ENCODE data around the gene C9orf78. TPM values are rescaled to one million over a fixed set of nuclear protein-coding genes. Genes with fewer than 3 reads are reported as not detected.

C9orf78 gene
- total and polyA plus RNA-seq, 4 donors = 31.1 to 84.2 (median 50.9) TPM

GRCh38 chr9:129810116-129810515 is 25.0 kb downstream of the C9orf78 start:
- Histone ChIP-seq H3K9ac (ENCODE audit: low read depth in 1 of 2, low read length in 2 of 2) (no peak overlapping the region), H3K27me3 (ENCODE audit: control insufficient read depth in 4 of 4, insufficient read depth in 4 of 4, low read length in 3 of 4) (no peaks in the 10 kb centered on the region), H3K4me1 (ENCODE audit: control insufficient read depth in 4 of 4, insufficient read depth in 4 of 4, low read length in 3 of 4) (peaks cover 7 to 22% (median 12%) of the 10 kb centered on the region in 4 donors), H3K27ac (ENCODE audit: low read depth in 1 of 2, low read length in 2 of 2) (peak overlapping the region; percentile 76 to 79), H3K9me3 (ENCODE audit: control insufficient read depth in 4 of 4, low read length in 3 of 4) (no peaks in the 10 kb centered on the region), H3K4me3 (ENCODE audit: low read depth in 1 of 3, low read length in 3 of 3) (no peak overlapping the region), H3K36me3 (ENCODE audit: control insufficient read depth in 4 of 4, insufficient read depth in 3 of 4, low read depth in 1 of 4, low read length in 3 of 4) (peaks cover 5 to 16% (median 9%) of the 10 kb centered on the region in 4 donors)
- WGBS = 92% methylated on average over 11 of the region's 11 CpGs
- DNase-seq (ENCODE audit: low spot score) = no peak
- TF ChIP-seq CTCF (IDR thresholded peaks at IDR 0.05; ENCODE audit: low read depth, low read length, missing input control) (no peak), SP1 (IDR thresholded peaks at IDR 0.05) (no peak), HNF4A (conservative IDR thresholded peaks at IDR 0.05) (no peak), JUND (IDR thresholded peaks at IDR 0.05) (no peak), MAX (IDR thresholded peaks at IDR 0.05) (no peak), FOXA2 (IDR thresholded peaks at IDR 0.05) (no peak), ZBTB33 (IDR thresholded peaks at IDR 0.05) (no peak), RXRA (IDR thresholded peaks at IDR 0.05) (no peak), TAF1 (conservative IDR thresholded peaks at IDR 0.05) (no peak), YY1 (IDR thresholded peaks at IDR 0.05) (no peak), NR2F2 (IDR thresholded peaks at IDR 0.05) (no peak)

- 92% methylated on average over 11 of the region's 11 CpGs for WGBS
- Histone ChIP-seq H3K4me3 (ENCODE audit: low read depth in 1 of 3, low read length in 3 of 3) (no peak overlapping the region), H3K27me3 (ENCODE audit: control insufficient read depth in 4 of 4, insufficient read depth in 4 of 4, low read length in 3 of 4) (no peaks in the 10 kb centered on the region), H3K9ac (ENCODE audit: low read depth in 1 of 2, low read length in 2 of 2) (no peak overlapping the region), H3K9me3 (ENCODE audit: control insufficient read depth in 4 of 4, low read length in 3 of 4) (no peaks in the 10 kb centered on the region), H3K4me1 (ENCODE audit: control insufficient read depth in 4 of 4, insufficient read depth in 4 of 4, low read length in 3 of 4) (peaks cover 7 to 22% (median 12%) of the 10 kb centered on the region in 4 donors), H3K36me3 (ENCODE audit: control insufficient read depth in 4 of 4, insufficient read depth in 3 of 4, low read depth in 1 of 4, low read length in 3 of 4) (peaks cover 5 to 14% (median 7%) of the 10 kb centered on the region in 4 donors), H3K27ac (ENCODE audit: low read depth in 1 of 2, low read length in 2 of 2) (no peak overlapping the region)
- no peak for DNase-seq (ENCODE audit: low spot score)
- no peak for TF ChIP-seq EGR1 (IDR thresholded peaks at IDR 0.05; ENCODE audit: low read depth in 2 of 2)
- TF ChIP-seq HNF4A (conservative IDR thresholded peaks at IDR 0.05) = no peak
- no peak for TF ChIP-seq REST (IDR thresholded peaks at IDR 0.05)
- no peak for TF ChIP-seq ZBTB33 (IDR thresholded peaks at IDR 0.05)
Observed at GRCh38 chr9:129809346-129809745, 25.7 kb downstream of the C9orf78 start.

Data from liver (tissue), 9 donors.